Right cardiac atrium (tissue), 5 donors: ENCODE measurements around the gene ZNF275. TPM values are rescaled to one million over a fixed set of nuclear protein-coding genes. Genes with fewer than 3 reads are reported as not detected.

Source experiments
- ATAC-seq, 2 donors: fragments of 200-7000 bp; cut with Tn5 transposase; one replicate each; pipeline versions ENCODE4 v1.8.0 to v1.9.1; 2020; ENCODE audit warnings: moderate library complexity in 2 of 2, mild to moderate bottlenecking in 1 of 2
- DNase-seq, 3 donors: peaks; one replicate each; pipeline ENCODE4 v3.0.0-alpha.2; 2020
- H3K27ac ChIP-seq: one replicate; pipeline ENCODE4 v1.5.1; 2013; ENCODE audit warnings: mild to moderate bottlenecking, low read length, control low read depth, moderate library complexity
- H3K27me3 ChIP-seq: one replicate; pipeline ENCODE4 v1.6.1; 2013; ENCODE audit not compliant: control insufficient read depth, insufficient read depth
- H3K4me1 ChIP-seq: one replicate; pipeline ENCODE4 v1.6.1; 2013; ENCODE audit warnings: low read length; ENCODE audit not compliant: control insufficient read depth, insufficient read depth
- H3K4me3 ChIP-seq: one replicate; pipeline ENCODE4 v1.5.1; 2013; ENCODE audit warnings: low read length, control low read depth
- H3K9me3 ChIP-seq: one replicate; pipeline ENCODE4 v1.6.1; 2013; ENCODE audit warnings: low read length; ENCODE audit not compliant: control insufficient read depth
- WGBS: extraction: QIAGEN DNeasy Blood & Tissue Kit; methylation state at CpG from one replicate; pipeline ENCODE4 v1.1.7; 2013; 5-methylcytosine and 5-hydroxymethylcytosine counted together
- intact Hi-C, 4 donors: fragments of 100-400 bp; cut with DNase I; formaldehyde crosslinking; loops; one replicate each; pipeline versions ENCODE4 v1.11.0 to v1.14.0; 2022 to 2023
- polyA plus RNA-seq: library from polyadenylated mRNA; stranded (reverse); fragments of 200-250 nt; gene quantifications from one replicate; pipeline ENCODE4 v1.2.3, GENCODE V29; 2013
- total RNA-seq, 4 donors: library from RNA; stranded (reverse); fragmentation: NEBNext Ultra II Directional; extraction: Animal tissue kit (Norgen Biotek cat#: 25700); gene quantifications; one replicate each; pipeline ENCODE4 v1.2.1, GENCODE V29; 2021
- donor health status: healthy with polysubstance abuse.
- donor health status: DM: no; HTN: yes; CAD: no.
- donor health status: DM: no; HTN: no; CAD: no.
- donor health status: DM: no; HTN: yes; CAD: no; lungs with severe emphysema.
- donor health status: DM: yes; HTN: yes; CAD: no.

Gene ZNF275
- total and polyA plus RNA-seq, 5 donors, result 2.7 to 7.5 (median 6.1) TPM

DNA sequence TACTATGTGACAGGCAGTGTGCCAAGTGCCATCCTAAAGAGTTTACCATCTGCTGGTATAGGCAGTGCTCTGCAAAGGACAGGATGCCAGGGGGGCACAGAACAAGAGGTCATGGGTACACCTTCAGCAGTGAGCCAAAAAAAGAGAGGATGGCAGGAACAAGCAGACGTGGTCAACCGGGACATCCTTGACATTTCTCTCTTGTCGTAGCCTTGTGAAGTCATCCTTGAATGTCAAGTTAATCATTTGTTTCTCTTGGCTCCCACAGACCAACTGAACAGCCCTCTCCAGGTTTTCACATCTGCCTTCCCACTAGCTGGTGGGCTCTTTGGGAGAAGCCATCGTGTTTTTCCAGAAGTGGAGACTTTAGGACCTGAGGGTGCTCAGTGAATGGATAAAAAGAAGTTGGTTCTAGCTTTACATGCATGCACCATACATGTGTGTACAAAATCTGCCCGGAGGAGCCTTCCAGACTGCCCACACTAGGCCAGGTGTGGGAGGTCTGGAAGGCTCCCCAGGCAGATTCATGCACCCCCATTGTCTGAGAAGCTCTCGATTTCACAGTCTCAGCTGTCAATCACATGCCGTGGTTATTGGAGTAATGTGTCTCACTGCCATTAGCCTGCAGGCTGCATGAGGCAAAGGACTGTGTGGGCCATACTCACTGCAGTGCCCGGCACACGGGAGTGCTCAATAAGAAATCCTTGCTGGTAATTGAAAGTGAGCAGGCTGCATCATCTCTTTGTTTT lies 28.8 kb upstream of the ZNF275 start:
- no peak overlapping the region for H3K4me3 ChIP-seq
- no peak for DNase-seq
- ATAC-seq, result no peak
- WGBS, result 66% methylated on average over 9 of the region's 9 CpGs
- no peaks in the 10 kb centered on the region for H3K27me3 ChIP-seq
- no peaks in the 10 kb centered on the region for H3K9me3 ChIP-seq
- intact Hi-C loops, result no loop called here
- no peaks in the 10 kb centered on the region for H3K4me1 ChIP-seq
- H3K27ac ChIP-seq, result no peak overlapping the region

DNA sequence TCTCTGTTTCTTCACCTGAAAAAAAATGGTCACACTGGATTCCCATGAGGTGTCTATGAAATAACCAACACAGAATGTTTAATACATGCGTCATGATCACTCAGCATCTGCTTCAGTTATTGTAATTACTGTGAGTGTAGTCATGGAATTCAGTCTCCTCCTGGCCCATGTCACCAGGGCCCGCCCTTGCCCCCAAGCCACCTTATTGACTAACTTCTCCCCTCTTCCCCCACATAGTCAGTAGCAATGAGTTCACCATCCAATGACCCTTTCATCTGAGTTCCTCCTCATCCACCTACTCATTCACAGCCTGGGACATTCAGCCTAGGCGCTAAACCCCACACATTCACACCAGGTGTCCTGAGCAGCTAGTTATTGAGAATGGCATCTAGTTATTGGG lies 28.0 kb upstream of the ZNF275 start:
- intact Hi-C loops, result no loop called here
- no peaks in the 10 kb centered on the region for H3K4me1 ChIP-seq
- H3K27ac ChIP-seq, result no peak overlapping the region
- no peak for ATAC-seq
- no peak for DNase-seq
- 94% methylated on average over 3 of the region's 3 CpGs for WGBS
- no peak overlapping the region for H3K4me3 ChIP-seq
- H3K27me3 ChIP-seq, result no peaks in the 10 kb centered on the region
- H3K9me3 ChIP-seq, result no peaks in the 10 kb centered on the region

DNA sequence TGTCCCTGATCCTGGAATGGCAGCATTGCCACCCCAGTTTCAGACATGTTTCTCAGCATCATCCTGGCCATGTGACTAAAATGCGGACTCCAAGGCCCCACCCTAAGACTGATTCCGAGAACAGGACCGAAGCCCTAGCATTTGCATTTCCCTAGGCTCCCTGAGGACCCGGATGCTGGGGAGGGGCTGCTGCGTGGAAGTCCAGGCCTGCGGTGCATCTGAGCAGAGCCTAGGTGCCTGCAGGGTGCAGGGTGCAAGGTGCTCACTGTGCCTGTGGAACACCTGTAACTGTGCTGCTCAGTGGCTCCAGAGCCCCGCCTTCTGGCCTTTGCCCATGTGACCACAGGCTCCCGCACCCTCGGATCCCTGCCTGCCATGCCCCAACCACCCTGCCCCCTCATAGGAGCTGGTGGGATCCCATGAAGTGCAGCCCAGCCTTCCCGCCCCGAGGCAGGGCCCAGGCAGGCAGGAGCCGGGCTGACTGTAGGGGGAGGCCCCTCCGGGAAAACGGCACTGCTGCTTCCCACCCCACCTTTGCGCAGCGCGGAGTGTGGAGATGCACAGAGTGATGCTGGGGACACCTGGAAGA lies 27.3 kb upstream of the ZNF275 start:
- no peak for DNase-seq
- 81% methylated on average over 17 of the region's 17 CpGs for WGBS
- Histone ChIP-seq H3K9me3 (no peaks in the 10 kb centered on the region), H3K4me1 (no peaks in the 10 kb centered on the region), H3K27ac (no peak overlapping the region), H3K27me3 (no peaks in the 10 kb centered on the region), H3K4me3 (no peak overlapping the region)
- intact Hi-C loops, result no loop called here
- ATAC-seq, result no peak

DNA sequence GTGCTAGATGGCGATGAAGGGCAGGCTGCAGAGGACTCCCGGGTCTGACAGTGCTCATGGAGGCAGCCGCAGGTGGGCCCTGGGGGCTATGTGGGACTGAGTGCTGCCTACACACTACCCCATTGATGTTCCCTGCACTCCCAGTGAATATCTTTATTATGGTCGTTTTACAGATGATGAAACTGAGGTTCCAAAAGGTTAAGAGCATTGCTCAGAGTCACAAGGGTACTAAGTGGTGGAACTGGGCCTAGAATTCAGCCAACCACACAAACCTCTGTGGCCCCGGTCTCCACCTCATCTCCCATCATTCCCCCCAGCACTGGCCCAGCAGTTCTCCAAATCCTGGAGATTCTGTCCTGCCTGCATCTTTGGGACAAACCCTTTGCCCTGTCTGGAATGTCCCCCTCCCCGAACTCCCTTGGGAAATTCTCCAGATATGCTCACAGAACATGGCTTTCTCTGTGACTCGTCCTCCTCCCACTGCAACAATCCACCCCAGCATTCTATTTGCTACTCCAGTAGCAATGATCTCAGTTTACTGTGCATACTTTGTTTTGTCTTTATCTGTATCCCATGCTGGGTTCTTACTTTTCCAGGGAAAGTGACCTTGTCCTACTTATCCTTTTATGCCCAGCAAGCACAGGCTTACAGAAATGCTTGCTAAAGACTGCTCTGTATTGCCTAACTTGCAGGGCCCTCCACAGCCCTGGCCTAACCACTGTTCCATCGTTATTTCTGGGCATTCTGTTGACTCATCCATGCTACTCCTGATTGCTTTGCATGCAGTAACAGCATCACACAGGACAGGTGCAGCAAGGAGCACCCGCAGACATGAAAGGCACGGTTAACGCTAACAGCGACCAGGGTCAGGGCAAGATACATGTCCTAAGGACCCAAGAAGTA lies 26.4 kb upstream of the ZNF275 start:
- Histone ChIP-seq H3K9me3 (no peaks in the 10 kb centered on the region), H3K4me3 (no peak overlapping the region), H3K4me1 (no peaks in the 10 kb centered on the region), H3K27me3 (no peaks in the 10 kb centered on the region), H3K27ac (no peak overlapping the region)
- no peak for DNase-seq
- no peak for ATAC-seq
- intact Hi-C loops, result no loop called here
- WGBS, result 68% methylated on average over 12 of the region's 12 CpGs

DNA sequence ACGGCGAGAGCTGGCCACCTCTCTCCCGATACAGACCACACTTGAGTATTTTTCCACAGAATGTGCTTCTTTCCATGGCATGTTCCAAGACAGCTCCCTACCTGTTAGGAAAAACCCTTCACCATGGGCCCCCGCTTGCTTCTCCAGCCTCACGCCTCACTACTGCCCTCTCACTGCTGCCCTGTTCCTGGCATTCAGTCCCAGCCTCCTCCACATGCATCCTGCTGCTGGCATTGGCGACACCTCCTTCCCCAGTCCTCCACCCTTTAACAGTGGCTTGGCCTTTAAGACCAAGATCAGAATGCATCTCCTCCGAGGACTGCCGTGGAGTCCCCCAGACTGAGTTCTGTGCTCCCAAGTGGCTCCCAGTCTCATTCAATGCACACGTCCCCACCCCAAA lies 23.1 kb upstream of the ZNF275 start:
- Histone ChIP-seq H3K27me3 (no peaks in the 10 kb centered on the region), H3K4me1 (no peaks in the 10 kb centered on the region), H3K9me3 (no peaks in the 10 kb centered on the region), H3K27ac (no peak overlapping the region), H3K4me3 (no peak overlapping the region)
- WGBS, result 83% methylated on average over 9 of the region's 9 CpGs
- ATAC-seq (no peak), DNase-seq (no peak)
- intact Hi-C loops, result no loop called here

DNA sequence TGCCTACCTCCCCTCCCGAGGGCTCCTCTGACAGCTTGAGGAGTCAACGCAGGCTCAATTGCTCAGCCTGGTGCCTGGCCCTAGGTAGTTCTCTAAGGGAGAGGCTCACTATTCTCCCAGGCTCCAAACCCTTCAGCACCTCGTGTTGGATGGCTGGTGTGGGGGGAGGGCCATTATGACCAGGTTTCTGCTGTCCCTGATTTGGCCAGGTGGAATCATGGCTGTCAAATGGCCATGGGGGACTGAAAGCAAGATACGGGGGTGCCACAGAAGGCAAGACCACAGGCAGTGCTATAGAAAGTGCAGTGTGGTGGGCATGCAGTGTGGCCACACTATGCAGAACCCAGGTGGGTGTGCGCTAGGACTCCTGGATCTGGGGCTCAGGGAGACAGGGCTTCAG lies 21.9 kb upstream of the ZNF275 start:
- Histone ChIP-seq H3K27ac (no peak overlapping the region), H3K4me3 (no peak overlapping the region), H3K9me3 (no peaks in the 10 kb centered on the region), H3K4me1 (no peaks in the 10 kb centered on the region), H3K27me3 (no peaks in the 10 kb centered on the region)
- no peak for ATAC-seq
- intact Hi-C loops, result no loop called here
- WGBS, result 91% methylated on average over 5 of the region's 5 CpGs
- DNase-seq, result no peak

DNA sequence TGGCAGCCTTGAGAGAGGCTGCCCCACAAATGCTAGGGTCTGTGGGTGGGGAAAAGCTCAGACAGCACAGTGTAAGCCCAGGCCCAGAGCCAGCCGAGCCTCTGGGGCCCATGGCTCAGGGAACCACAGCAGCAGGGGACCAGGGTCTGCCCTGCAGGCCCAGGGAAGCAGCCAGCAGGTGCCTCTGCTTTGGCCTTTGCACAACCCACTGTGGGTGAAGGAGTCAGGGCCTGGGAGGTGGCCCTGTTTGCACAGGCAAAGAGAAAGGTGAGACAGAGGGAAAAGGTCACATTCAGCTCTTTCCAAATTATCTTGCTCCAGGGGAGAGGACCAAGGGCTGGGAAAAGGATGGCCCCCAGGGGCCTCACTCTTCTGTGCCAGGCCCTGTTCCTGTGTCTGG lies 21.1 kb upstream of the ZNF275 start:
- no peaks in the 10 kb centered on the region for H3K27me3 ChIP-seq
- WGBS, result 79% methylated on average over 1 of the region's 1 CpG

DNA sequence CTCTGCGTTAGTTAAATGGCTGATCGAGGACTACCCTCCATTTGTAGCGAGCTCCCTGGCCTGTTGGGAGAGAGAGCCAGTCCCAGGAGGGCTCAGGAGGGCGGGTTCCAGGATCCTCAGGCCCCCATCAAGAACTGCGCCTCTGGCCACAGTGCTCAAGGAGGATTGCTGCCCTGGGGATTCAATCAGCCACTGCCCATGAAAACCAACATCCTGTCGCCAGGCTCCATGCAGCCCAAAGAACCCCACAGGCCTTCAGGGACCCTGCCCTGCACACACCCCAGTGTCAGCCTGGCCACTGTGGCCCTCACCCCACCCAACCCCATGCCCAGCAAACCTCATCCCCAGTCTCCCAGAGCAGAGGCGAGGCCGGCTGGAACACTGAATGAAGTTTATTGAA lies 16.6 kb upstream of the ZNF275 start:
- no peak for ATAC-seq

More for the DNA sequence above, 21.1 kb upstream of the ZNF275 start:
- H3K9me3 ChIP-seq, result no peaks in the 10 kb centered on the region
- no peak overlapping the region for H3K4me3 ChIP-seq
- DNase-seq, result no peak
- intact Hi-C loops, result no loop called here
- ATAC-seq, result no peak
- H3K27ac ChIP-seq, result no peak overlapping the region
- H3K4me1 ChIP-seq, result no peaks in the 10 kb centered on the region

DNA sequence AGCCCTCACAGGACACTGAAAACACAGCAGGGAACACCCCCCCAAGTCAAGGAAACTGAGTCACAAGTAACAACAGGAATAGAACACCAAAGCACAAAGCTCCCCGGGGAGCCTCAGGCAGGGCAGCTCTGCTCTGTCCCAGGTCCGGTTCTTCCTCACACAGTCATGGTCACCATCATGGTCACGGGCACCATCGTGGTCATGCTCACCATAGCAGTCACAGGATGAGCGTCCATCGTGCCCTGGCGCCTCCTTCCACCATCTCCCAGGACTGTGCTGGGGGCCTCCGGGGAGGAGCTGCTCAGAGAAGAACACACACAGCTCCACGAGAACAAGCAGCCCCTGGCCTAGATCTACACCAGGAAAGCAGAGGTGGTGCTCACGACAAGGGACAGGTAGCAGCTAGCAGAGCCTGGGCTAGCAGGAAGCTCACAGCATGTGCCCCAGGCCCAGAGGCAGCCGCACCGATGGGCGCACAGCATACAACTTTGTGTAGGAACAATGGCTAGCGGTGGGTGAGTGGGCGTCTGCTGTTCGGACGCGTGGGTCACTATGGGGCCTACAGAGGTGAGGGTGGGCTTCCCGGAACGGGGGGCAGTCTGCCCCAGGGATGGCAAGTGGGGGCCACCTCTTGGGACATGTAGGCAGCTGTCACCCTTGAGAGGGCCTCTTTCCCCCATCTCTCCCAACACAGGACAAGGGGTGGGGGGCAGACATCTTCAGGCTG lies 15.8 kb upstream of the ZNF275 start:
- intact Hi-C loops, result no loop called here
- Histone ChIP-seq H3K4me3 (no peak overlapping the region), H3K27me3 (no peaks in the 10 kb centered on the region), H3K9me3 (no peaks in the 10 kb centered on the region), H3K27ac (no peak overlapping the region), H3K4me1 (no peaks in the 10 kb centered on the region)
- DNase-seq, result no peak
- 93% methylated on average over 20 of the region's 20 CpGs for WGBS
- no peak for ATAC-seq

More for the DNA sequence above, 16.6 kb upstream of the ZNF275 start:
- WGBS, result 88% methylated on average over 8 of the region's 8 CpGs
- H3K27me3 ChIP-seq, result no peaks in the 10 kb centered on the region
- H3K27ac ChIP-seq, result no peak overlapping the region
- intact Hi-C loops, result no loop called here
- no peaks in the 10 kb centered on the region for H3K9me3 ChIP-seq
- DNase-seq, result no peak
- no peak overlapping the region for H3K4me3 ChIP-seq
- H3K4me1 ChIP-seq, result no peaks in the 10 kb centered on the region

DNA sequence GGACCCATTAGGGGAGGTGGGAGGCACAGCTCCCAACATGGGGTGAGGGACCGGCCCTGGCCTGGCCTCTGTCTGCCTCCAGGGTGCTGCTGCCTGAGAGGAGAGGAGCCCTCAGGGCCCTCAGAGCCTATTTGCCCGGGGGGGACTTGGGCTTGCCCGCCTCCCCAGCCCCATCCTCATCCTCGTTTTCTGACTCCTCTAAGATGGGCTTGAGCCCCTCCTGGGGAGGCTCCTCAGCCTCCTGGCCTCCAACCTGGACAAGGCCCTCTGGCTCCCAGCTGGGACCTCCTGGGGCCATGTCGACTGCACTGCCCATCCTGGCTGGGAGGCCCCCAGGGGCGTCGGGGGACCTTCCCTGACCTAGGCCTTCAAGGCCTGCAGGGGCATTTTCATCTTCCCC lies 15.1 kb upstream of the ZNF275 start:
- DNase-seq, result no peak
- Histone ChIP-seq H3K27me3 (no peaks in the 10 kb centered on the region), H3K27ac (no peak overlapping the region), H3K9me3 (no peaks in the 10 kb centered on the region), H3K4me3 (no peak overlapping the region), H3K4me1 (no peaks in the 10 kb centered on the region)
- intact Hi-C loops, result no loop called here
- ATAC-seq, result no peak
- 95% methylated on average over 7 of the region's 7 CpGs for WGBS
